ENCODE measurements around the gene ADGRV1. TPM values are rescaled to one million over a fixed set of nuclear protein-coding genes. Genes with fewer than 3 reads are reported as not detected.
"Not testable (repeated sequence)": the region's sequence is repeated elsewhere in the genome, so short reads cannot be mapped to it uniquely, and the experiment has no call there.

Gene ADGRV1
- total RNA-seq, 2 donors from 2014 or later: 16.4 to 20.9 TPM

DNA sequence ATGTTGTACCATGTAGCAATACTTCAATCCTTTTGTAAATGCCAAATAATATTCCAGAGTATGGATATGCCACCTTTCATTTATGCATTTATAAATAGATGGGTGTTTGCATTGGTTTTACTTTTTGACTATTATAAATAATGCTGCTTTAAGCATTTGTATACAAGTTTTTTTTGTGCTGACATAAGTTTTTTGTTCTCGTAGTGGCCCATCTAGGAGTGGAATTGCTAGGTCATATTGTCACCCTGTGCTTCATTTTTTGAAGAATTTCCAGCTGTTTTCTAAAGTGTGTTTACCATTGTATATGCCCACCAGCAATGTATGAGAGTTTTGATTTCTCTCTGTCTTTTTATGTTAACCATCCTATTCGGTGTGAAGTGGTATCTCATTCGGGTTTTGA lies 6.9 kb downstream of the ADGRV1 start:
- intact Hi-C loops (cut with DNase I): no loop called here
- H3K27me3 ChIP-seq (replicated peaks; ENCODE audit: insufficient read depth): no peaks in the 10 kb centered on the region
- no peaks in the 10 kb centered on the region for H3K9me3 ChIP-seq
- WGBS: 90% methylated on average over 3 of the region's 3 CpGs
- no peaks in the 10 kb centered on the region for H3K4me1 ChIP-seq (replicated peaks)
- H3K36me3 ChIP-seq: no peaks in the 10 kb centered on the region
- DNase-seq (ENCODE audit: low spot score): no peak
- H3K4me3 ChIP-seq: no peak overlapping the region
- no peak overlapping the region for H3K27ac ChIP-seq
- TF ChIP-seq POLR2A (IDR thresholded peaks at IDR 0.05) (no peak), POLR2AphosphoS5 (IDR thresholded peaks at IDR 0.05) (no peak)
- TF ChIP-seq, protein P1, sequence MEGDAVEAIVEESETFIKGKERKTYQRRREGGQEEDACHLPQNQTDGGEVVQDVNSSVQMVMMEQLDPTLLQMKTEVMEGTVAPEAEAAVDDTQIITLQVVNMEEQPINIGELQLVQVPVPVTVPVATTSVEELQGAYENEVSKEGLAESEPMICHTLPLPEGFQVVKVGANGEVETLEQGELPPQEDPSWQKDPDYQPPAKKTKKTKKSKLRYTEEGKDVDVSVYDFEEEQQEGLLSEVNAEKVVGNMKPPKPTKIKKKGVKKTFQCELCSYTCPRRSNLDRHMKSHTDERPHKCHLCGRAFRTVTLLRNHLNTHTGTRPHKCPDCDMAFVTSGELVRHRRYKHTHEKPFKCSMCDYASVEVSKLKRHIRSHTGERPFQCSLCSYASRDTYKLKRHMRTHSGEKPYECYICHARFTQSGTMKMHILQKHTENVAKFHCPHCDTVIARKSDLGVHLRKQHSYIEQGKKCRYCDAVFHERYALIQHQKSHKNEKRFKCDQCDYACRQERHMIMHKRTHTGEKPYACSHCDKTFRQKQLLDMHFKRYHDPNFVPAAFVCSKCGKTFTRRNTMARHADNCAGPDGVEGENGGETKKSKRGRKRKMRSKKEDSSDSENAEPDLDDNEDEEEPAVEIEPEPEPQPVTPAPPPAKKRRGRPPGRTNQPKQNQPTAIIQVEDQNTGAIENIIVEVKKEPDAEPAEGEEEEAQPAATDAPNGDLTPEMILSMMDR (IDR thresholded peaks at IDR 0.05): no peak

DNA sequence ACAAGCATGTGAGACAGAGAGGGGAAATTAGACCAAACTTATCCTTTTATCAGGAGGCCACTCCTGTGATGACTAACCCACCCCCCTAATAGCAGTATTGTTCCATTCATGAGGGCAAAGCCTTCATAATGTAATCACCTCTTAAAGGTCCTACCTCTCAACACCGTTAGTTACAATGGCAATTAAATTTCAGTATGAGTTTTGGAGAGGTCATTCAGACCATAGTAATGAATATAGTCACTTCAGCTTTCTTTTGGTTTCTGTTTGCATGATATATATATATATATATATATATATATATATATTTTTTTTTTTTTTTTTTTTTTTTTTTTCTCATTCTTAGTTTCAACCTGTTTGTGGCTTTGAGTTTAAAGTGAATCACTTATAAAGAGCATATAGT lies 10.5 kb downstream of the ADGRV1 start:
- no peak for DNase-seq (ENCODE audit: low spot score)
- 93% methylated on average over 1 of the region's 1 CpG for WGBS
- H3K27ac ChIP-seq: no peak overlapping the region
- intact Hi-C loops (cut with DNase I): no loop called here
- H3K4me3 ChIP-seq: no peak overlapping the region
- no peaks in the 10 kb centered on the region for H3K36me3 ChIP-seq
- no peak for TF ChIP-seq POLR2A (IDR thresholded peaks at IDR 0.05)
- no peaks in the 10 kb centered on the region for H3K9me3 ChIP-seq
- no peaks in the 10 kb centered on the region for H3K4me1 ChIP-seq (replicated peaks)
- no peaks in the 10 kb centered on the region for H3K27me3 ChIP-seq (replicated peaks; ENCODE audit: insufficient read depth)

DNA sequence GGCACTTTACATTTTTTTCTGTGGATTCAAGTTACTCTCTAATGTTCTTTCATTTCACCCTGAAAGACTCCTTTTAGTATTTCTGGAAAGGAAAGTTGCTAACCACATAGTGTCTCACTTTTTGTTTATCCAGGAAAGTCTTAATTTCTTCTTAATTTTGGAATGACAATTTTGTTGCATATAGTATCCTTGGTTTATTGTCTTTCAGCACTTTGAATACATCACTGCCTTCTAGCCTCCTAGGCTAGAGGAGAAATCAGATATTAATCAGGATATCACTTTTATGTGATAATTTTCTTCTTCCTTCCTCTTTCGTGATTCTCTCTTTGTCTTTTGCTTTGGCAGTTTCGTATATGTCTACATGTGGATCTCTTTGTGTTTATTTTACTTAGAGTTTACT lies 11.4 kb downstream of the ADGRV1 start:
- Histone ChIP-seq H3K4me3 (no peak overlapping the region), H3K9me3 (no peaks in the 10 kb centered on the region), H3K27ac (no peak overlapping the region), H3K27me3 (replicated peaks; ENCODE audit: insufficient read depth) (no peaks in the 10 kb centered on the region), H3K36me3 (no peaks in the 10 kb centered on the region), H3K4me1 (replicated peaks) (no peaks in the 10 kb centered on the region)
- 65% methylated on average over 2 of the region's 2 CpGs for WGBS
- intact Hi-C loops (cut with DNase I): no loop called here
- no peak for DNase-seq (ENCODE audit: low spot score)
- TF ChIP-seq POLR2AphosphoS5 (IDR thresholded peaks at IDR 0.05): no peak
- TF ChIP-seq POLR2A (IDR thresholded peaks at IDR 0.05): no peak
- TF ChIP-seq, protein P1 (IDR thresholded peaks at IDR 0.05): no peak

DNA sequence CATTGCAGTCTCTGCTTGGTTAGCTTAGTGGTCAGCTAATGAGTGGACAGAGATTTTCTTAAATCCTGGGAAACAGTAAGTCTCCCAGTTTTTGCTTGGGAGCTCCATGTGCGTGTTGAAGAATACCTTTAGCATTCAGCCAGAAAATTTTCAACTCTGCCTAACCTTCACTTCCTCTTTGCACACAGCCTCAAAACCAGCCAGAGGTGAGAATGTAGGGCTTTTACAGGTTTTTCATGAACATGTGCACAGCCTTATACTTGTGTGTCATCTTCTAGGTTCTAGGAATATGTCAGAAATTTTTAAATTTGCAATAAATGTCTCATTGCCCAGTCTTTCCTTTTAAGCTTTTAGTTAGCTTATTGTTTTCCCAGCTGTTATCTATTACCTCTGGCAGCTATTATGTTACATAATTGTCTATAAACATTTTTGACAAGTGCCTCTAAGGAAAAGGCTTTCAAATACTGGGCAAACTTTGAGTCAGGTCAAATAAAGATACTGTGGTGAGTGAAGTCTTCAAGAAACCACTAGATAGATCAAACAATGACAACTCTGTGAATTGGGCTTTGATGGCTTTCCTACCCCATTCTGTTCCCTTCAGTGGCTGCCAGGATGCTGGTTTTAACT lies 12.7 kb downstream of the ADGRV1 start:
- H3K27me3 ChIP-seq (replicated peaks; ENCODE audit: insufficient read depth): no peaks in the 10 kb centered on the region
- no peaks in the 10 kb centered on the region for H3K9me3 ChIP-seq
- intact Hi-C loops (cut with DNase I): no loop called here
- H3K4me3 ChIP-seq: no peak overlapping the region
- WGBS: 57% methylated on average over 1 of the region's 1 CpG
- DNase-seq (ENCODE audit: low spot score): no peak
- no peak overlapping the region for H3K27ac ChIP-seq
- TF ChIP-seq, protein P1 (IDR thresholded peaks at IDR 0.05): no peak
- TF ChIP-seq POLR2AphosphoS5 (IDR thresholded peaks at IDR 0.05): no peak
- TF ChIP-seq POLR2A (IDR thresholded peaks at IDR 0.05): no peak
- H3K36me3 ChIP-seq: no peaks in the 10 kb centered on the region
- no peaks in the 10 kb centered on the region for H3K4me1 ChIP-seq (replicated peaks)

DNA sequence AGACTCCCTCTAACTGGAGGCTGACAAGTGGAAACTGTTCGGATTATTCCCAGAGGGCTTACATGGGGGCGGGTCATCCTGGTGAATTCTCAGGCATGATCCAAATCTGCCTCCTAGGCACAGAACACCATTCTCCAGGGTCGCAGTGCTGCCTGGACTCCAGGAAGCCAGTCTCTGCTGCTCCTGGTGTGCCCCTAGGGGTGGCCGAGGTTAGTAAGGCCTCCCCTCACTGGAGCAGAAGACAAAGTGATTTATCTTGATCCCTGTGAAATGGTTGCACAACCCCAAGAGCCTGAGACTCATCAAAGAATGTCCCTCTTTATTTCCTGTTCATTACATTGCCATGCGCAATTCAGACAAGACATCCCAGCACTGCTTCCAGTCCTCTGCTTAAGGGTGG lies 17.1 kb downstream of the ADGRV1 start:
- 91% methylated on average over 5 of the region's 5 CpGs for WGBS
- intact Hi-C loops (cut with DNase I): no loop called here
- Histone ChIP-seq H3K27me3 (replicated peaks; ENCODE audit: insufficient read depth) (no peaks in the 10 kb centered on the region), H3K9me3 (no peaks in the 10 kb centered on the region), H3K4me3 (no peak overlapping the region), H3K36me3 (no peaks in the 10 kb centered on the region), H3K4me1 (replicated peaks) (no peaks in the 10 kb centered on the region), H3K27ac (no peak overlapping the region)
- DNase-seq (ENCODE audit: low spot score): no peak
- TF ChIP-seq, protein P1 (IDR thresholded peaks at IDR 0.05): no peak
- TF ChIP-seq POLR2AphosphoS5 (IDR thresholded peaks at IDR 0.05): no peak
- TF ChIP-seq POLR2A (IDR thresholded peaks at IDR 0.05): no peak

DNA sequence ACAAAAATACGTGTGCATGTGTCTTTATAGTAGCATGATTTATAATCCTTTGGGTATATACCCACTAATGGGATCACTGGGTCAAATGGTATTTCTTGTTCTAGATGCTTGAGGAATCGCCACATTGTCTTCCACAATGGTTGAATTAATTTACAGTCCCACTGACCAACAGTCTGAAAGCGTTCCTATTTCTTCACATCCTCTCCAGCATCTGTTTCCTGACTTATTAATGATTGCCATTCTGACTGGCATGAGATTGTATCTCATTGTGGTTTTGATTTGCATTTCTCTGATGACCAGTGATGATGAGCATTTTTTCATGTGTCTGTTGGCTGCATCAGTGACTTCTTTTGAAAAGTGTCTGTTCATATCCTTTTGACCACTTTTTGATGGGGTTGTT lies 18.0 kb downstream of the ADGRV1 start:
- H3K4me3 ChIP-seq; intact Hi-C loops (cut with DNase I); H3K27me3 ChIP-seq (replicated peaks; ENCODE audit: insufficient read depth); H3K36me3 ChIP-seq; H3K4me1 ChIP-seq (replicated peaks); H3K27ac ChIP-seq; H3K9me3 ChIP-seq; DNase-seq (ENCODE audit: low spot score): not testable (repeated sequence)
- 83% methylated on average over 3 of the region's 3 CpGs for WGBS

DNA sequence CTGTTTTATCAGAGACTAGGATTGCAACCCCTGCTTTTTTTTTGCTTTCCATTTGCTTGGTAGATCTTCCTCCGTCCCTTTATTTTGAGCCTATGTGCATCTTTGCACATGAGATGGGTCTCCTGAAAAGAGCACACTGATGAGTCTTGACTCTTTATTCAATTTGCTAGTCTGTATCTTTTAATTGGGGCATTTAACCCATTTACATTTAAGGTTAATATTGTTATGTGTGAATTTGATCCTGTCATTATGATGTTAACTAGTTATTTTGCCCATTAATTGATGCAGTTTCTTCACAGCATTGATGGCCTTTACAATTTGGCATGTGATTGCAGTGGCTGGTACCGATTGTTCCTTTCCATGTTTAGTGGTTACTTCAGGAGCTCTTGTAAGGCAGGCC lies 21.3 kb downstream of the ADGRV1 start:
- intact Hi-C loops (cut with DNase I); H3K27ac ChIP-seq; DNase-seq (ENCODE audit: low spot score); H3K9me3 ChIP-seq; H3K36me3 ChIP-seq; H3K4me1 ChIP-seq (replicated peaks); H3K27me3 ChIP-seq (replicated peaks; ENCODE audit: insufficient read depth); H3K4me3 ChIP-seq: not testable (repeated sequence)
- 96% methylated on average over 2 of the region's 2 CpGs for WGBS

Measured in prostate gland (tissue), 2 donors.